Duodenal mucosa (tissue), 2 donors: ENCODE results near the gene CMTM3.
"Not testable (repeated sequence)": the region's sequence is repeated elsewhere in the genome, so short reads cannot be mapped to it uniquely, and the experiment has no call there.

Experiments
- H3K27ac ChIP-seq: one replicate; pipeline ENCODE4 v1.7.0; 2013; ENCODE audit warnings: low read depth, low read length
- H3K27me3 ChIP-seq, 2 donors: one replicate each; pipeline ENCODE4 v1.7.0; 2013; ENCODE audit warnings: low read length in 2 of 2, control low read depth in 1 of 2; ENCODE audit not compliant: insufficient read depth in 2 of 2, control insufficient read depth in 1 of 2
- H3K36me3 ChIP-seq, 2 donors: one replicate each; pipeline ENCODE4 v1.7.0; 2013; ENCODE audit warnings: low read length in 2 of 2, control low read depth in 1 of 2; ENCODE audit not compliant: insufficient read depth in 2 of 2, control insufficient read depth in 1 of 2
- H3K4me1 ChIP-seq, 2 donors: one replicate each; pipeline ENCODE4 v1.7.0; 2013; ENCODE audit warnings: low read length in 2 of 2, control low read depth in 1 of 2; ENCODE audit not compliant: insufficient read depth in 2 of 2, control insufficient read depth in 1 of 2
- H3K4me3 ChIP-seq, 2 donors: one replicate each; pipeline ENCODE4 v1.7.0; 2013; ENCODE audit warnings: low read length in 2 of 2, low read depth in 1 of 2
- H3K9ac ChIP-seq, 2 donors: one replicate each; pipeline ENCODE4 v1.7.0; 2013; ENCODE audit warnings: low read length in 2 of 2, low read depth in 1 of 2
- H3K9me3 ChIP-seq, 2 donors: one replicate each; pipeline ENCODE4 v1.7.0; 2013; ENCODE audit warnings: low read length in 2 of 2, control low read depth in 1 of 2; ENCODE audit not compliant: control insufficient read depth in 1 of 2

Gene CMTM3

DNA sequence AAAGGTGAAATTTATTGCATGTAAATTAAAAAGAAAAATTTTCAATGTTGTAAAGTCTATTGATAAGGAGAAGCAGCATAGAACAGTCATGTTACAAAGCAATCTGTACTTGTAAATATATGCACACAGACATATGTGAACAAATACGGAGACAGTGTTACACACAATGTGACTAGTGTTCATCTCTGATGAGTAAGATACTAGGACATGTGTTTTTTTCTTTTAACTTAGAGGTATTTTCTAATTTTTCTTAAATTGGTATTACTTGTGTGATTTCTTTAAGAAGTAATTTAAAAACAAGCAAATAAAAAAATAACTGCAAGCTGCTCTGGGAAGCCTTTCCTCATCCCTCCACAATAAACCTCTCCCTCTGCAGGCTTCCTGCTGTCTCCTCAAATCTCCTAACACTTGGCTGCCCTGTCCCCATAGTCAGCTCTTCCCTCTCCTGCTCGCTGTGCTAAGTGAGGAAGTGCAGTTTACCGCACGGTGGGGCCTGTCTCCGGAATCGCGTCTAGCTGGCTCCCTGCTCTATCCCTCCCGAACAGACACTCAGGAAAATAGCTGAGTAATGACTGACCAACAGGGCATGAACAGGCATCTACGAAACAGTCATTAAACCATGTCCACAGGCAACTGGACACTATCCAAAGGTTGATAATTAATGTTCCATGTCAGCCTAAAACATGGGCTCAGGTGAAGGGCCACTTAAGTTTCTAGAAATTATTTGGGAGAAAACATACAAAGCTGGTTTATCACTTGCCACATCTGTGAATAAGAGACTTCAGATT lies 56.1 kb downstream of the CMTM3 start:
- Histone ChIP-seq H3K27ac (no peak overlapping the region), H3K36me3 (no peaks in the 10 kb centered on the region), H3K4me1 (peaks cover 4 to 9% of the 10 kb centered on the region in 2 donors), H3K27me3 (no peaks in the 10 kb centered on the region), H3K9me3 (no peaks in the 10 kb centered on the region), H3K4me3 (no peak overlapping the region), H3K9ac (no peak overlapping the region)

DNA sequence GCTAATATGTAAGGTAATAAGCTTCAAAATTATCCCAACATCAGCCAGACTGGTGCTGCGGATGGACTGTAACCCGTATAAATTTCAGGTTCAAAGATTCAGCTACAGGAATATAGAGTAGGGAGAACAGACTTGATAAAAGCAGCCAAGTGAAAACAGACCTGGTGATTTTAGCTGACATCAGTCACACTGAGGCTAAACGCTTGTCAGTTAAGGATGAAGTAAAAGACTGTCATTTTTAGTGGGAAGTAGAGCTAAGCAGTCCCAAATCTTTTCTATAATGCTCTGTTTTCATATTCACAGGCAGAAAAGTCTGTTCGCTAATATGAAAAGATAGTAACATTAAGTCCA lies 56.7 kb downstream of the CMTM3 start:
- no peak overlapping the region for H3K4me3 ChIP-seq
- H3K27me3 ChIP-seq, result no peaks in the 10 kb centered on the region
- no peaks in the 10 kb centered on the region for H3K36me3 ChIP-seq
- no peak overlapping the region for H3K9ac ChIP-seq
- H3K9me3 ChIP-seq, result no peaks in the 10 kb centered on the region
- H3K4me1 ChIP-seq, result peaks cover 4 to 9% of the 10 kb centered on the region in 2 donors
- H3K27ac ChIP-seq, result no peak overlapping the region

DNA sequence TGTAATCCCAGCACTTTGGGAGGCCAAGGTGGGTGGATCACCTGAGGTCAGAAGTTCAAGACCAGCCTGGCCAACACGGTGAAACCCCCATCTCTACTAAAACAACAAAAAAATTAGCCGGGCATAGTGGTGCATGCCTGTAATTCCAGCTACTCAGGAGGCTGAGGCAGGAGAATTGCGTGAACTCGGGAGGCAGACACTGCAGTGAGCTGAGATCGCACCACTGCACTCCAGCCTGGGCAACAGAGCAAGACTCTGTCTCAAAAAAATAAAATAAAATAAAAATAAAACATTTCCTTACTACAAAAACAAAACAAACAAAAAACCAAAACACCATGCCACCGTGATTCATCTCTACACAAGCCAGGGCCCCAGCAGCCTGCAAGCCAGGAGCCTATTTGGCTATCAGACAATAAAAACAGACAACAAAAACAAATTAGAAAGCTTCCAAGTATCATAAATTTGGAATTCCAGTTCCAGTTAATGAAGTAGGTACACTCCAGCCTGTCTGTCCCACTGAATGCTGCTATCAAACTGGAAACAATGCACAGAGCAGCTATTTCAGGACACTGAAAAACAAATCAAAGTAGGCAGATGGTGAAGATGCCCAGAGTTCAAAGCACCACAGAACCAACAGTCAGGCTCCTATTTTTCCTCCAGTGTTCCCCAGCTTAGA lies 57.3 kb downstream of the CMTM3 start:
- not testable (repeated sequence) for H3K36me3 ChIP-seq, H3K27me3 ChIP-seq, H3K4me1 ChIP-seq, H3K27ac ChIP-seq, H3K9ac ChIP-seq, H3K9me3 ChIP-seq, H3K4me3 ChIP-seq

DNA sequence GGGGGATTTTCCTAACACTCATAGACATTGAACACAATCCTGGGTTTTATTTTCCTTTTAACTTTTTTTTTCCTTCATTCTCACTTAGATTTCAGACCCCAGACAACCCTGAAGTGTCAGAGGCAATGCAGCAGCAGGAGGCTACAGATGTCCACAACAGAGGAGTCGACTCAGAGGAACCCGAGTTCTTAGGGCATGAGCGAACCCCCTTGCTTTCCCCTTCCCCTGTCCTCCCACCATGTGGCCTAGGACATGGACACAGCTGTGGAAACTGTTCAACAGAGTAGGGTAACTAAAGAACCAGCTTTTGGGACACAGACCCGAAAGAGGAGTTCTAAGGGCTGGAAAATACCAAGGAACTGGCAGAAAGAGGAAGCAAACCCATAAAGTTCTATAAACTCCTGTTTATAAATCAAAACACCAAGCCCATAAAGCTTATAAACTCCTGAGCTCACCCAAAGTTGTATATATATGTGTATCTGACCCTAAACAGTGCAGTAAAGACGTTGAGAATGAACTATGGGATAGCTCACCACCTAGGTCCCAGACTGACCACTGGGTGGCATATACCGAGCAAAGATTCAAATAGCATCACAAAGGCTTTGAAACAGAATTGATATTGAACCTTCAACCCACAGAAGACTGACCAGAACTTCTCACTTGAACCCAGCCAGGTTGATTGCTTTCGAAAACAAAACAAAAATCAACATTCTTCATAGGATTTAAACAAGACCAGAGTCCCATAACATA lies 58.1 kb downstream of the CMTM3 start:
- no peak overlapping the region for H3K27ac ChIP-seq
- no peak overlapping the region for H3K9ac ChIP-seq
- H3K4me1 ChIP-seq, result peaks cover 4 to 9% of the 10 kb centered on the region in 2 donors
- H3K4me3 ChIP-seq, result no peak overlapping the region
- no peaks in the 10 kb centered on the region for H3K27me3 ChIP-seq
- H3K36me3 ChIP-seq, result no peaks in the 10 kb centered on the region
- no peaks in the 10 kb centered on the region for H3K9me3 ChIP-seq
